ENCODE measurements around the gene MAN1C1. TPM values are rescaled to one million over a fixed set of nuclear protein-coding genes. Genes with fewer than 3 reads are reported as not detected.

The MAN1C1 gene
- total RNA-seq, 1 experiment from 2014 or later, result 9.3 TPM

- Histone ChIP-seq H3K9me3 (ENCODE audit: control insufficient read depth, low read depth, low read length) (no peaks in the 10 kb centered on the region), H3K56ac (ENCODE audit: insufficient read length, low read depth, low read length) (no peak overlapping the region), H3K4me1 (ENCODE audit: insufficient read depth, low read length) (peaks cover 2% of the 10 kb centered on the region; the same call in 1 of the 2 replicates), H4K91ac (ENCODE audit: insufficient read length, low read depth, low read length) (no peak overlapping the region), H3K23me2 (ENCODE audit: insufficient read length, low read depth, low read length, poor library complexity, severe bottlenecking) (no peaks in the 10 kb centered on the region), H3K14ac (ENCODE audit: insufficient read depth, low read length) (0 out of 2 replicates have a peak overlapping the region, but pooled peaks have one; percentile 26), H3K27me3 (ENCODE audit: insufficient read depth, low read length) (no peaks in the 10 kb centered on the region), H2AFZ (ENCODE audit: low read length) (no peak overlapping the region), H3K4ac (ENCODE audit: low read depth, low read length) (no peak overlapping the region), H2BK120ac (ENCODE audit: low read depth, low read length, poor library complexity, severe bottlenecking) (no peak overlapping the region), H3K79me1 (ENCODE audit: insufficient read depth, low read depth, low read length, poor library complexity, severe bottlenecking) (no peaks in the 10 kb centered on the region), H3K18ac (ENCODE audit: insufficient read length, low read depth, low read length) (no peak overlapping the region), H2BK5ac (ENCODE audit: insufficient read length, low read length) (no peak overlapping the region), H3K27ac (ENCODE audit: insufficient read length, low read depth, low read length) (no peak overlapping the region), H2BK12ac (ENCODE audit: insufficient read length, low read depth, low read length) (no peak overlapping the region), H4K8ac (replicated peaks; ENCODE audit: insufficient read length, low read depth, low read length) (no peak overlapping the region), H3K4me2 (ENCODE audit: insufficient read depth, insufficient read length, low read length) (no peak overlapping the region), H2BK20ac (ENCODE audit: low read depth, low read length, poor library complexity, severe bottlenecking) (no peak overlapping the region), H3T11ph (ENCODE audit: low read length) (no peak overlapping the region), H4K5ac (ENCODE audit: insufficient read length, low read depth, low read length) (no peak overlapping the region), H2BK15ac (ENCODE audit: low read depth, low read length) (no peak overlapping the region), H3K9ac (ENCODE audit: extremely low read depth, insufficient read length, low read length) (no peak overlapping the region), H3K79me2 (ENCODE audit: insufficient read depth, low read length) (no peaks in the 10 kb centered on the region), H3K23ac (ENCODE audit: insufficient read length, low read depth, low read length) (no peak overlapping the region), H2AK5ac (ENCODE audit: insufficient read length, low read length) (no peak overlapping the region), H4K20me1 (ENCODE audit: control insufficient read depth, insufficient read depth, insufficient read length) (no peaks in the 10 kb centered on the region)
- no peaks in the 10 kb centered on the region for H3K27me3 Mint-ChIP-seq (ENCODE audit: low read depth)
- peaks cover 12 to 16% of the 10 kb centered on the region in 2 experiments for H3K4me1 Mint-ChIP-seq
- WGBS (ENCODE audit: extremely low coverage, insufficient read length, low lambda C conversion rate), result no CpG with 5 or more reads among the region's 11 CpGs
- H3K4me3 Mint-ChIP-seq, result no peak overlapping the region
- no peaks in the 10 kb centered on the region for H3K9me3 Mint-ChIP-seq
- H3K27ac Mint-ChIP-seq, result peak overlapping the region in 2 of 3 experiments; percentile 46; a peak in 2 of 7 replicates
- no peaks in the 10 kb centered on the region for H3K36me3 Mint-ChIP-seq (ENCODE audit: insufficient read depth in 1 of 3, low read depth in 3 of 3)
- peak; percentile 14 for DNase-seq
- no peak for TF ChIP-seq CTCF (conservative IDR thresholded peaks at IDR 0.05)
Measured at GRCh38 chr1:25657883-25658760, 41.5 kb downstream of the MAN1C1 start.
